Mammary epithelial cell (primary cell): ENCODE measurements around the gene EFCAB12.

ENCODE experiments used
- EZH2 ChIP-seq: IDR thresholded peaks from 2 replicates; pipeline ENCODE4 v1.6.1; 2012; ENCODE audit warnings: low read length, inconsistent platforms, borderline replicate concordance
- TF ChIP-seq, protein P1 (sequence below), 2 donors: IDR thresholded peaks in 1 of 2; conservative IDR thresholded peaks in 1 of 2; 2 replicates each; pipeline ENCODE4 v1.5.1; 2011 to 2012; ENCODE audit warnings: inconsistent platforms in 2 of 2, low read length in 2 of 2, mild to moderate bottlenecking in 2 of 2, control low read depth in 1 of 2, low read depth in 1 of 2; ENCODE audit not compliant: insufficient read depth in 1 of 2; ENCODE audit errors: extremely low read depth in 1 of 2

DNA sequence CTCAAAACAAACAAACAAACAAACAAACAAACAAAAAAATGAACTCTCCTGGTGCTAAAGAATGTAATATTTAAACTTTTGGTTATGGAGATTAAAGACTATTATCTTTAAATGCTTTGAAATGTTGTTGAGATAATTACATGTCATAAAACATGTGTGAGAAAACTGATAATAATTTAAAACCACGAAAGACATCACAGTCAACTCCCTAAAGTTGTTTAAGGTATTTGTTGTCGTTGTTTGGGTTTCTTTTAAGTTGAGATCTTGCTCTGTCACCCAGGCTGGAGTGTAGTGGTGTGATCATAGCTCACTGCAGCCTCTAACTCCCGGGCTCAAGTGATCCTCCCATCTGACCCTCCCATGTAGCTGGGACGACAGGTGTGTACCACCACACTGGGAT is 12.0 kb downstream of the EFCAB12 start:
- no peak for TF ChIP-seq EZH2
- TF ChIP-seq, protein P1, sequence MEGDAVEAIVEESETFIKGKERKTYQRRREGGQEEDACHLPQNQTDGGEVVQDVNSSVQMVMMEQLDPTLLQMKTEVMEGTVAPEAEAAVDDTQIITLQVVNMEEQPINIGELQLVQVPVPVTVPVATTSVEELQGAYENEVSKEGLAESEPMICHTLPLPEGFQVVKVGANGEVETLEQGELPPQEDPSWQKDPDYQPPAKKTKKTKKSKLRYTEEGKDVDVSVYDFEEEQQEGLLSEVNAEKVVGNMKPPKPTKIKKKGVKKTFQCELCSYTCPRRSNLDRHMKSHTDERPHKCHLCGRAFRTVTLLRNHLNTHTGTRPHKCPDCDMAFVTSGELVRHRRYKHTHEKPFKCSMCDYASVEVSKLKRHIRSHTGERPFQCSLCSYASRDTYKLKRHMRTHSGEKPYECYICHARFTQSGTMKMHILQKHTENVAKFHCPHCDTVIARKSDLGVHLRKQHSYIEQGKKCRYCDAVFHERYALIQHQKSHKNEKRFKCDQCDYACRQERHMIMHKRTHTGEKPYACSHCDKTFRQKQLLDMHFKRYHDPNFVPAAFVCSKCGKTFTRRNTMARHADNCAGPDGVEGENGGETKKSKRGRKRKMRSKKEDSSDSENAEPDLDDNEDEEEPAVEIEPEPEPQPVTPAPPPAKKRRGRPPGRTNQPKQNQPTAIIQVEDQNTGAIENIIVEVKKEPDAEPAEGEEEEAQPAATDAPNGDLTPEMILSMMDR (conservative IDR thresholded peaks at IDR 0.05 in 1 of 2, IDR thresholded peaks at IDR 0.05 in 1 of 2; ENCODE audit: extremely low read depth in 1 of 2, insufficient read depth in 1 of 2, low read depth in 1 of 2, low read length in 2 of 2) = no peak
